Fibroblast of lung (primary cell): Measurements from ENCODE around the gene CSNK2A1. TPM values are rescaled to one million over a fixed set of nuclear protein-coding genes. Genes with fewer than 3 reads are reported as not detected.
A peak's percentile ranks its signal among the peaks of the same experiment; 100 is the strongest.

Source experiments
- DNase-seq, 2 donors: peaks; one replicate each; pipeline versions ENCODE4 v3.0.0 to v3.0.0-alpha.2; 2010; ENCODE audit warnings: low read depth in 2 of 2
- H2AFZ ChIP-seq: 2 replicates; pipeline ENCODE4 v1.5.1; 2012; ENCODE audit warnings: low read length, control low read depth, inconsistent platforms
- H3K27ac ChIP-seq: 2 replicates; pipeline ENCODE4 v1.5.1; 2011; ENCODE audit warnings: low read length, control low read depth; ENCODE audit not compliant: insufficient read depth
- H3K27me3 ChIP-seq: 2 replicates; pipeline ENCODE4 v1.5.1; 2011; ENCODE audit warnings: mild to moderate bottlenecking, low read length; ENCODE audit not compliant: control insufficient read depth, insufficient read depth
- H3K36me3 ChIP-seq: 2 replicates; pipeline ENCODE4 v1.5.1; 2011; ENCODE audit warnings: low read length; ENCODE audit not compliant: control insufficient read depth, insufficient read depth
- H3K4me1 ChIP-seq: 2 replicates; pipeline ENCODE4 v1.5.1; 2011; ENCODE audit warnings: low read length; ENCODE audit not compliant: control insufficient read depth, insufficient read depth; ENCODE audit errors: extremely low read depth
- H3K4me2 ChIP-seq: 2 replicates; pipeline ENCODE4 v1.5.1; 2011; ENCODE audit warnings: low read length, control low read depth; ENCODE audit not compliant: insufficient read depth; ENCODE audit errors: extremely low read depth
- H3K4me3 ChIP-seq, 4 experiments: fragments of 200-600 bp in 1 of 4; sonication (generic) in 1 of 4; replicated peaks in 1 of 4; 2 replicates each; pipeline ENCODE4 v1.5.1; 2011 to 2016; ENCODE audit warnings: low read length in 4 of 4, low read depth in 3 of 4, mild to moderate bottlenecking in 3 of 4, control low read depth in 2 of 4, inconsistent platforms in 1 of 4, mixed read lengths in 1 of 4; ENCODE audit not compliant: insufficient read depth in 1 of 4; ENCODE audit errors: control extremely low read depth in 1 of 4
- H3K79me2 ChIP-seq: 2 replicates; pipeline ENCODE4 v1.5.1; 2012; ENCODE audit warnings: mild to moderate bottlenecking, low read length, inconsistent platforms; ENCODE audit not compliant: control insufficient read depth, insufficient read depth
- H3K9ac ChIP-seq: 2 replicates; pipeline ENCODE4 v1.5.1; 2011; ENCODE audit warnings: mild to moderate bottlenecking, low read length, control low read depth; ENCODE audit not compliant: insufficient read depth
- H3K9me3 ChIP-seq: 2 replicates; pipeline ENCODE4 v1.5.1; 2012; ENCODE audit warnings: low read depth, low read length; ENCODE audit not compliant: control insufficient read depth, insufficient read depth
- H4K20me1 ChIP-seq: 2 replicates; pipeline ENCODE4 v1.5.1; 2011; ENCODE audit warnings: low read length; ENCODE audit not compliant: control insufficient read depth, insufficient read depth; ENCODE audit errors: extremely low read depth
- CTCF ChIP-seq, 2 donors: IDR thresholded peaks in 1 of 2; conservative IDR thresholded peaks in 1 of 2; 1 replicate in 1 of 2; 2 replicates in 1 of 2; pipeline ENCODE4 v1.5.1; 2011 to 2012; ENCODE audit warnings: low read length in 2 of 2, control low read depth in 1 of 2, inconsistent platforms in 1 of 2, low read depth in 1 of 2, mild to moderate bottlenecking in 1 of 2
- EZH2 ChIP-seq: IDR thresholded peaks from 2 replicates; pipeline ENCODE4 v1.5.1; 2012; ENCODE audit warnings: low read length, control low read depth, mild to moderate bottlenecking; ENCODE audit errors: missing control alignments
- polyA plus RNA-seq, 2 donors: library from polyadenylated mRNA; depleted of rRNA in 1 of 2; stranded (reverse) in 1 of 2; unstranded in 1 of 2; fragments of >200 nt; gene quantifications; 2 replicates each; pipeline ENCODE4 v1.2.1, GENCODE V29; 2011 to 2012; ENCODE audit warnings: missing spikeins in 1 of 2
- total RNA-seq: library from RNA; depleted of rRNA; stranded (reverse); fragments of >200 nt; gene quantifications from 2 replicates; pipeline ENCODE4 v1.2.1, GENCODE V29; 2014

The CSNK2A1 gene
- total and polyA plus RNA-seq, 2 donors (not counting 1 experiment from before 2014, with no cell fraction given): 120 to 124 TPM

DNA sequence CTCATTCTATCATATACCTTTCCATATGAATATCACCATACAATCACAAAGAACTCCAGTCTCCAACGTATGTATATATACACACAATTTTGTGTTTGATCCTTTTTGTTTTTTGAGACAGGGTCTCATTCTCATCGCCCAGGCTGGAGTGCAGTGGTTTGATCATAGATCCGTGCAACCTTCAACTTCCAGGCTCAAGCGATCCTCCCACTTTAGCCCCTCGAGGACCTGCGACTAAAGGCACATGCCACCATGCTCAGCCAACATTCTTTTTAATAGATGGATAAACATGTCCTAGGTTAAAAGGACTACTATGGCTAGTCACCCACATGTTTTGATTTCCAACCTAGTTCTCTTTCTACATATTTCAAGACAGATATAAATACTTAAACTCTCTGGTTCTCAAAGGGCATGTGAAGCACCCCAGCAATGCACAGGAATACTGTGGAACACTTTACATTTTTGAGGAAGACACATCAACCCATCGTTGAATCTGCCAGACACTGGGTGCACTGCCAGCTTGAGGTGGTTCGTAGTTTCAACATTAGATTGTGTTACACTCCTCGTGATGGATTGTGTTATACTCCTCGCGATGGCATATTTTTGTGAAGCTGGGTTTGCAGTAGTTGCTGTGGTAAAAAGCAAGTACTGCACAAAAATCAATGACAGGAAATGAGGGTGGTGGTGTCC lies 40.4 kb downstream of the CSNK2A1 start:
- peaks cover 9% of the 10 kb centered on the region for H3K36me3 ChIP-seq
- no peaks in the 10 kb centered on the region for H3K9me3 ChIP-seq
- H3K4me1 ChIP-seq: no peaks in the 10 kb centered on the region
- TF ChIP-seq EZH2 (no peak), CTCF (conservative IDR thresholded peaks at IDR 0.05 in 1 of 2, IDR thresholded peaks at IDR 0.05 in 1 of 2; ENCODE audit: low read depth in 1 of 2, low read length in 2 of 2) (no peak)
- H3K4me2 ChIP-seq: no peak overlapping the region
- no peak overlapping the region for H3K27ac ChIP-seq
- peaks cover 12% of the 10 kb centered on the region for H3K79me2 ChIP-seq
- no peaks in the 10 kb centered on the region for H4K20me1 ChIP-seq
- H3K4me3 ChIP-seq: no peak overlapping the region
- no peak overlapping the region for H2AFZ ChIP-seq
- H3K27me3 ChIP-seq: no peaks in the 10 kb centered on the region
- no peak for DNase-seq
- no peak overlapping the region for H3K9ac ChIP-seq

DNA sequence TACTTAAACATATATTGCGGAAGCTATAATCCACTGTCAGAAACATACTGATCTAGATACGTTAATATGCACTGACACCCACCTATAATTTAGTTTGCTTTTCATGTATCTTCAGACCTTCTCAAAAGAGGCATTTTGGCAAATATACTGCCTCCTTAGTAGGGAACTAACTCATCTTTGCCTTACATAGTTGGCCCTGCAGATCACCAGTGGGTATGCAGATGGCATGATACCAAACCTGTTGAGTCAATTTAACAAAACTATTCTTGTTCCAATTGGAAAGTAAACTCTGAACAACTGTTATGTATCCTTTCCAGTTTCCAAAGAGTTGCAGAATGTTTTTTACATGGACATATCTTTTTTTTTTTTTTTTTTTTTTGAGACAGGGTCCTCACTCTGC lies 45.6 kb downstream of the CSNK2A1 start:
- Histone ChIP-seq H4K20me1 (no peaks in the 10 kb centered on the region), H2AFZ (no peak overlapping the region), H3K4me3 (no peak overlapping the region), H3K79me2 (no peaks in the 10 kb centered on the region), H3K4me2 (no peak overlapping the region), H3K36me3 (peaks cover 14% of the 10 kb centered on the region), H3K9me3 (no peaks in the 10 kb centered on the region), H3K27me3 (no peaks in the 10 kb centered on the region), H3K9ac (no peak overlapping the region), H3K4me1 (no peaks in the 10 kb centered on the region), H3K27ac (no peak overlapping the region)
- no peak for DNase-seq
- TF ChIP-seq EZH2 (no peak), CTCF (conservative IDR thresholded peaks at IDR 0.05 in 1 of 2, IDR thresholded peaks at IDR 0.05 in 1 of 2; ENCODE audit: low read depth in 1 of 2, low read length in 2 of 2) (no peak)

- H3K27me3 ChIP-seq: no peaks in the 10 kb centered on the region
- DNase-seq: peak; percentile 20 to 77
- H3K36me3 ChIP-seq: peaks cover 14% of the 10 kb centered on the region
Observed at GRCh38 chr20:496126-496696, 47.4 kb downstream of the CSNK2A1 start.

More at GRCh38 chr20:496126-496696, 47.4 kb downstream of the CSNK2A1 start:
- H3K4me1 ChIP-seq: no peaks in the 10 kb centered on the region
- H3K4me2 ChIP-seq: no peak overlapping the region
- H3K4me3 ChIP-seq: no peak overlapping the region
- H3K9ac ChIP-seq: no peak overlapping the region
- H4K20me1 ChIP-seq: no peaks in the 10 kb centered on the region
- H3K9me3 ChIP-seq: no peaks in the 10 kb centered on the region
- TF ChIP-seq CTCF (conservative IDR thresholded peaks at IDR 0.05 in 1 of 2, IDR thresholded peaks at IDR 0.05 in 1 of 2; ENCODE audit: low read depth in 1 of 2, low read length in 2 of 2) (no peak), EZH2 (no peak)
- H3K79me2 ChIP-seq: no peaks in the 10 kb centered on the region
- H2AFZ ChIP-seq: no peak overlapping the region
- H3K27ac ChIP-seq: no peak overlapping the region
